Upper lobe of left lung (tissue), 6 donors: ENCODE measurements around the gene SLC43A3. TPM values are rescaled to one million over a fixed set of nuclear protein-coding genes. Genes with fewer than 3 reads are reported as not detected.

Source experiments
- ATAC-seq, 2 donors: fragments of 200-7000 bp; cut with Tn5 transposase; one replicate each; pipeline ENCODE4 v1.9.1; 2022; ENCODE audit warnings: mild to moderate bottlenecking in 2 of 2, moderate library complexity in 2 of 2; ENCODE audit not compliant: low FRiP score in 2 of 2
- DNase-seq, 2 donors: peaks; one replicate each; pipeline ENCODE4 v3.0.0-alpha.2; 2019 to 2020
- H3K27ac ChIP-seq, 4 donors: fragments of 200-600 bp; sonication (generic); one replicate each; pipeline ENCODE4 v1.5.1; 2016 to 2019
- H3K27me3 ChIP-seq, 4 donors: fragments of 200-600 bp; sonication (generic); one replicate each; pipeline ENCODE4 v1.5.1; 2017 to 2019
- H3K36me3 ChIP-seq, 4 donors: fragments of 200-600 bp; sonication (generic); one replicate each; pipeline ENCODE4 v1.5.1; 2016 to 2019
- H3K4me1 ChIP-seq, 4 donors: fragments of 200-600 bp; sonication (generic); one replicate each; pipeline ENCODE4 v1.5.1; 2018 to 2019
- H3K4me3 ChIP-seq, 4 donors: fragments of 200-600 bp; sonication (generic); one replicate each; pipeline ENCODE4 v1.5.1; 2017 to 2019; ENCODE audit warnings: mild to moderate bottlenecking in 2 of 4, moderate library complexity in 1 of 4
- H3K9me3 ChIP-seq, 4 donors: fragments of 200-600 bp; sonication (generic); one replicate each; pipeline ENCODE4 v1.5.1; 2018 to 2019
- EP300 ChIP-seq, 4 donors: sonication (generic); formaldehyde crosslinking; IDR thresholded peaks; one replicate each; pipeline ENCODE4 v1.5.1; 2017; ENCODE audit warnings: antibody characterized with exemption in 4 of 4, control low read depth in 2 of 4
- POLR2A ChIP-seq, 4 donors: fragments of 450-650 bp; IDR thresholded peaks; one replicate each; pipeline ENCODE4 v1.5.1; 2016 to 2017; ENCODE audit warnings: antibody characterized with exemption in 4 of 4, mild to moderate bottlenecking in 2 of 4
- POLR2AphosphoS5 ChIP-seq, 2 donors: sonication (generic); formaldehyde crosslinking; IDR thresholded peaks; one replicate each; pipeline ENCODE4 v1.5.1; 2017; ENCODE audit warnings: antibody characterized with exemption in 2 of 2
- WGBS, 2 donors: methylation state at CpG; one replicate each; pipeline ENCODE4 v1.1.5; 2017 to 2018; 5-methylcytosine and 5-hydroxymethylcytosine counted together
- total RNA-seq, 6 donors: library from RNA; depleted of rRNA in 4 of 6; stranded (reverse); fragments of >200 nt in 4 of 6; gene quantifications; one replicate each; pipeline versions ENCODE4 v1.1.0 to v1.2.1, GENCODE V29; 2016 to 2021
- TF ChIP-seq, protein P1 (sequence below), 6 experiments: fragments of 450-650 bp in 4 of 6; fragments of 200-600 bp in 2 of 6; sonication (generic) in 2 of 6; IDR thresholded peaks; one replicate each; pipeline ENCODE4 v1.5.1; 2016 to 2019; ENCODE audit warnings: antibody characterized with exemption in 6 of 6
- donor health status: DM: no; HTN: no; CAD: no; lungs with moderate emphysema.
- donor health status: DM: no; HTN: yes; CAD: no; lungs with severe emphysema.

The SLC43A3 gene
- 100 to 1,000 TPM in 4 of 6 donors, 10 to 100 TPM in 2; 61.6 to 177 (median 118) TPM for total RNA-seq

DNA sequence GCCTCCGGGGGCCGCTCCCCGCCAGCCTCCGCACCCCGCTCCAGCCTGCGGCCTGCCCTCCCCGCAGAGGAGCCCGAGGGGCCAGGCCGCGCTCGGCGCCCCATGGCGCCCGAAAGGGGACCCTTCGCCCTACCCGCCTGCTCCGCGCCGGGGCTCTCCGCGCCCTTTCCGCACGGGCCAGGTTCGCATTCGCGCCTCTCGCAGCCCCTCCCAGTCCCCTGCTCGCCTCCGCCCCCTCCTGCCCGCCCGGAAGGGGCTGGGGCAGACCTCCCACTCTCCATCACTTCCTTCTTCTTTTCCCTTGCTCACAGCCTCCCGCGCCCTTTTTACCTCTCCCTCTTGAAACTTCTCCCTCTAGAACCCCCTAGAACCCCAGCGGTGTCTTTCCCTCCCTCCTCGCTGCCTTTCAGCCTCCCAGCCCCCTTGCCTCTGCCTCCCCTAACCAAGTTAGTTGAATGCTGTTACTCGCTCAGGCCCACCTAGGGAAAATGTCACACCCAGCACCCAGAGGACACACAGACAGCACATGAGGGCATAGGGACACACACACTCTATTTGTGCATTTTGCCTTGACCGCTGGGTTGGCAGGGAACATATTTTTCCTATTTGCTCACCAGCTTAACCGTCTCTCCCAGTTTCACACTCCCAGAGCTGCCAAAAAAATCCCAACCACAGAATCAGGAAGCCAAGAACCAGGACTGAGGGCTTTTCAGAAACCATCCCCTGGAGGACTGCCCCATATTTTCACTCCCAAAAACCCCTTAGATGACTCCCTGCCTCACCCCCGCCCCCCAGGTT is at the start of gene SLC43A3:
Gene SLC43A3, minus strand, starts transcription at position 193 of the 798 bp plus-strand sequence. CDS start 949 bp downstream, outside the sequence.
- Histone ChIP-seq H3K4me3 (peak within 1 kb of the TSS; percentile 42 to 58 (median 52)), H3K36me3 (peaks cover 0 to 18% (median 3%) of the 10 kb centered on the region in 4 donors), H3K27ac (peak within 1 kb of the TSS; percentile 92 to 97 (median 94)), H3K9me3 (no peaks in the 10 kb centered on the region), H3K4me1 (peaks cover 45 to 58% (median 57%) of the 10 kb centered on the region in 4 donors), H3K27me3 (no peaks in the 10 kb centered on the region)
- peak; percentile 77 to 93 for DNase-seq
- TF ChIP-seq POLR2A (IDR thresholded peaks at IDR 0.05) (peak in 2 of 4 donors; percentile 28 to 74), EP300 (IDR thresholded peaks at IDR 0.05) (no peak), POLR2AphosphoS5 (IDR thresholded peaks at IDR 0.05) (peak; percentile 37 to 51)
- TF ChIP-seq, protein P1, sequence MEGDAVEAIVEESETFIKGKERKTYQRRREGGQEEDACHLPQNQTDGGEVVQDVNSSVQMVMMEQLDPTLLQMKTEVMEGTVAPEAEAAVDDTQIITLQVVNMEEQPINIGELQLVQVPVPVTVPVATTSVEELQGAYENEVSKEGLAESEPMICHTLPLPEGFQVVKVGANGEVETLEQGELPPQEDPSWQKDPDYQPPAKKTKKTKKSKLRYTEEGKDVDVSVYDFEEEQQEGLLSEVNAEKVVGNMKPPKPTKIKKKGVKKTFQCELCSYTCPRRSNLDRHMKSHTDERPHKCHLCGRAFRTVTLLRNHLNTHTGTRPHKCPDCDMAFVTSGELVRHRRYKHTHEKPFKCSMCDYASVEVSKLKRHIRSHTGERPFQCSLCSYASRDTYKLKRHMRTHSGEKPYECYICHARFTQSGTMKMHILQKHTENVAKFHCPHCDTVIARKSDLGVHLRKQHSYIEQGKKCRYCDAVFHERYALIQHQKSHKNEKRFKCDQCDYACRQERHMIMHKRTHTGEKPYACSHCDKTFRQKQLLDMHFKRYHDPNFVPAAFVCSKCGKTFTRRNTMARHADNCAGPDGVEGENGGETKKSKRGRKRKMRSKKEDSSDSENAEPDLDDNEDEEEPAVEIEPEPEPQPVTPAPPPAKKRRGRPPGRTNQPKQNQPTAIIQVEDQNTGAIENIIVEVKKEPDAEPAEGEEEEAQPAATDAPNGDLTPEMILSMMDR (IDR thresholded peaks at IDR 0.05): peak in 1 of 6 experiments; percentile 6
- peak; percentile 78 to 85 for ATAC-seq
- 3 to 8% methylated on average over 24 to 38 of the region's 39 CpGs for WGBS, 2 donors

DNA sequence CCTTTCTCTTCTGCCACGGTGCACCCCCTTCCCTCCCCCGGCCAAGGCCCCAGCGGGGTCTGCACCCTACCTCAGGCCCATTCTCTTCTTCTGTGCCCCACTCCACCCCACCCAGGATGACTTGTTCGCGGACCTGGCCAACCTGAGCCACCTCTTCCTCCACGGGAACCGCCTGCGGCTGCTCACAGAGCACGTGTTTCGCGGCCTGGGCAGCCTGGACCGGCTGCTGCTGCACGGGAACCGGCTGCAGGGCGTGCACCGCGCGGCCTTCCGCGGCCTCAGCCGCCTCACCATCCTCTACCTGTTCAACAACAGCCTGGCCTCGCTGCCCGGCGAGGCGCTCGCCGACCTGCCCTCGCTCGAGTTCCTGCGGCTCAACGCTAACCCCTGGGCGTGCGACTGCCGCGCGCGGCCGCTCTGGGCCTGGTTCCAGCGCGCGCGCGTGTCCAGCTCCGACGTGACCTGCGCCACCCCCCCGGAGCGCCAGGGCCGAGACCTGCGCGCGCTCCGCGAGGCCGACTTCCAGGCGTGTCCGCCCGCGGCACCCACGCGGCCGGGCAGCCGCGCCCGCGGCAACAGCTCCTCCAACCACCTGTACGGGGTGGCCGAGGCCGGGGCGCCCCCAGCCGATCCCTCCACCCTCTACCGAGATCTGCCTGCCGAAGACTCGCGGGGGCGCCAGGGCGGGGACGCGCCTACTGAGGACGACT is 49.3 kb upstream of the SLC43A3 start:
- Histone ChIP-seq H3K9me3 (no peaks in the 10 kb centered on the region), H3K4me1 (peaks cover 17 to 30% (median 19%) of the 10 kb centered on the region in 4 donors), H3K4me3 (peak overlapping the region; percentile 31 to 57 (median 48)), H3K27ac (peak overlapping the region in 3 of 4 donors; percentile 0 to 67 (median 7)), H3K36me3 (no peaks in the 10 kb centered on the region), H3K27me3 (peaks cover 0 to 9% (median 0%) of the 10 kb centered on the region in 4 donors)
- ATAC-seq: peak; percentile 39 to 71
- 6 to 13% methylated on average over 12 to 14 of the region's 80 CpGs for WGBS, 2 donors
- DNase-seq: peak in 1 of 2 donors; percentile 93
- TF ChIP-seq POLR2AphosphoS5 (IDR thresholded peaks at IDR 0.05): no peak
- TF ChIP-seq, protein P1 (IDR thresholded peaks at IDR 0.05): peak in 1 of 6 experiments; percentile 8

DNA sequence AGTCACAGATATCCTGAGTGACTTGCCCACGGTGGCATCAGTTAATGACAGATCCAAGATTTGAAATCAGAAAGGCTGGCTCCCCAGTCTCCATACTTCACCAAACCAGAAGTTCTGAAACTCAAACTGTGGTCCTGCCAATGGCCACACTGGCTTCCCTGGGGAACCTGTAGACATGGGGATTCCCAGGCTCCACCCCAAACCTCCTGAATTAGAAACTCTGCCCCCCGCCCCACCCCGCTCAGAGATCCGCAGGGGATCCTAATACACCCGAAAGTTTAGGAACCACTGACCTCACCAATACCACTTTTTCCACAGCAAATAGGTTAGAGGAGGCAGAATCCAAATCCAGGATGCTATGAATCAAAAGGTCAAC is 48.7 kb upstream of the SLC43A3 start:
- Histone ChIP-seq H3K27ac (no peak overlapping the region), H3K4me3 (peak overlapping the region in 2 of 4 donors; percentile 53 to 57), H3K36me3 (no peaks in the 10 kb centered on the region), H3K27me3 (peaks cover 0 to 9% (median 0%) of the 10 kb centered on the region in 4 donors), H3K4me1 (peaks cover 17 to 30% (median 19%) of the 10 kb centered on the region in 4 donors), H3K9me3 (no peaks in the 10 kb centered on the region)
- TF ChIP-seq, protein P1 (IDR thresholded peaks at IDR 0.05): no peak
- TF ChIP-seq EP300 (IDR thresholded peaks at IDR 0.05) (no peak), POLR2A (IDR thresholded peaks at IDR 0.05) (no peak), POLR2AphosphoS5 (IDR thresholded peaks at IDR 0.05) (no peak)
- ATAC-seq (no peak), DNase-seq (no peak)
- WGBS, 2 donors: 68 to 72% methylated on average over 5 of the region's 5 CpGs

DNA sequence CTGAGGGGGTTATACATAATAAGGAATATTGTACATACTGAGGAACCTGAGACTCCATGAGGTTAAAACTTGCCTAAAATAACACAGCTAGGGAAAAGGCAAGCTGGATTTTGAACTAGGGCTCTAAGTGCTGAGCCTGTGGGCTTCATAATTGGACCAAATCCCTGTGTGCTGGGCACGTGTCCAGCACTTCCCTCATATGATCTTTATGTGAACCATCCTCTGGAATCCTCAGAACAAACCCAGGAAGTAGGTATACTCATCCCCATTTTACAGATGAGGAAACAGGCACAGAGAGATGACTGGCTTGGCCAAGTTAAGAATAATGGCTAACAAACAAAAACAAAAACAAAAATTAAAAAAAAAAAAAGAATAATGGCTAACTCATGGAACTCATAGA is 48.3 kb upstream of the SLC43A3 start:
- Histone ChIP-seq H3K36me3 (no peaks in the 10 kb centered on the region), H3K27ac (no peak overlapping the region), H3K9me3 (no peaks in the 10 kb centered on the region), H3K27me3 (peaks cover 0 to 9% (median 0%) of the 10 kb centered on the region in 4 donors), H3K4me3 (no peak overlapping the region), H3K4me1 (peaks cover 17 to 30% (median 19%) of the 10 kb centered on the region in 4 donors)
- 50 to 52% methylated on average over 1 of the region's 1 CpG for WGBS, 2 donors
- ATAC-seq (no peak), DNase-seq (no peak)
- TF ChIP-seq, protein P1 (IDR thresholded peaks at IDR 0.05): no peak
- TF ChIP-seq POLR2A (IDR thresholded peaks at IDR 0.05) (no peak), POLR2AphosphoS5 (IDR thresholded peaks at IDR 0.05) (no peak), EP300 (IDR thresholded peaks at IDR 0.05) (no peak)
